HepG2 (cell line): Measurements from ENCODE around the gene MTSS2. TPM values are rescaled to one million over a fixed set of nuclear protein-coding genes. Genes with fewer than 3 reads are reported as not detected.

Experiments used
- BCLAF1 ChIP-seq: fragments of 450-650 bp; IDR thresholded peaks from 2 replicates; pipeline ENCODE4 v1.6.1; 2017; ENCODE audit warnings: mild to moderate bottlenecking
- CSRNP2 ChIP-seq: sonication (generic); formaldehyde crosslinking; conservative IDR thresholded peaks from 2 replicates; pipeline ENCODE4 v1.8.0; 2022; ENCODE audit warnings: low read depth, missing genetic modification reagents
- HNF1A ChIP-seq, 2 experiments: sonication (generic) in 1 of 2; formaldehyde crosslinking in 1 of 2; IDR thresholded peaks; 2 replicates each; pipeline versions ENCODE4 v1.4.0 to v1.6.1; 2016 to 2020; ENCODE audit warnings: borderline replicate concordance in 1 of 2, low read depth in 1 of 2, mild to moderate bottlenecking in 1 of 2, missing genetic modification reagents in 1 of 2
- HOXA7 ChIP-seq: sonication (generic); formaldehyde crosslinking; IDR thresholded peaks from 2 replicates; pipeline ENCODE4 v1.8.1; 2022; ENCODE audit warnings: mild to moderate bottlenecking, missing genetic modification reagents, moderate library complexity
- RARG ChIP-seq: sonication (generic); formaldehyde crosslinking; IDR thresholded peaks from 2 replicates; pipeline ENCODE4 v1.4.0; 2020; ENCODE audit warnings: low read depth, mild to moderate bottlenecking, missing genetic modification reagents
- SMAD9 ChIP-seq: sonication (generic); formaldehyde crosslinking; IDR thresholded peaks from 2 replicates; pipeline ENCODE4 v1.5.1; 2020; ENCODE audit warnings: mild to moderate bottlenecking, missing genetic modification reagents
- XBP1 ChIP-seq: sonication (generic); formaldehyde crosslinking; IDR thresholded peaks from 2 replicates; pipeline ENCODE4 v1.5.0; 2020; ENCODE audit warnings: missing genetic modification reagents
- ZBTB8A ChIP-seq: sonication (generic); formaldehyde crosslinking; IDR thresholded peaks from 2 replicates; pipeline ENCODE4 v1.4.0; 2020; ENCODE audit warnings: mild to moderate bottlenecking, low read depth, missing genetic modification reagents, borderline replicate concordance
- ZNF256 ChIP-seq: sonication (generic); formaldehyde crosslinking; conservative IDR thresholded peaks from 2 replicates; pipeline ENCODE4 v1.4.0; 2020; ENCODE audit warnings: missing genetic modification reagents
- ZNF318 ChIP-seq: sonication (generic); formaldehyde crosslinking; IDR thresholded peaks from 2 replicates; pipeline ENCODE4 v1.4.0; 2020; ENCODE audit warnings: mild to moderate bottlenecking, missing genetic modification reagents
- ZNF44 ChIP-seq: sonication (generic); formaldehyde crosslinking; IDR thresholded peaks from 2 replicates; pipeline ENCODE4 v1.5.1; 2020; ENCODE audit warnings: mild to moderate bottlenecking, missing genetic modification reagents
- ZNF629 ChIP-seq: sonication (generic); formaldehyde crosslinking; conservative IDR thresholded peaks from 2 replicates; pipeline ENCODE4 v1.5.0; 2020; ENCODE audit warnings: missing genetic modification reagents
- polyA plus RNA-seq, 8 experiments: library from polyadenylated mRNA; depleted of rRNA in 3 of 8; stranded (reverse) in 7 of 8; unstranded in 1 of 8; fragments of >200 nt; fragmentation: Illumina TruSeq in 4 of 8; extraction: Trizol in 4 of 8; gene quantifications; 2 replicates each; pipeline versions ENCODE4 v1.2.1 to v1.2.3, GENCODE V29; 2011 to 2016; ENCODE audit warnings: low read depth in 4 of 8, missing spikeins in 1 of 8, mixed read lengths in 1 of 8; ENCODE audit not compliant: insufficient read depth in 1 of 8
- total RNA-seq, 5 experiments: library from RNA; depleted of rRNA; stranded (reverse); fragments of >200 nt; fragmentation: Illumina TruSeq; extraction: Trizol; gene quantifications; 2 replicates each; pipeline ENCODE4 v1.2.3, GENCODE V29; 2016; ENCODE audit warnings: low read depth in 1 of 5

The MTSS2 gene
- total and polyA plus RNA-seq, 2 of the 13 experiments (the other 11 are each of a cell fraction or from before 2014, with no cell fraction given), result 132 to 242 TPM

- TF ChIP-seq ZNF318 (CRISPR knock-in tag) (no peak), CSRNP2 (CRISPR knock-in tag) (no peak), ZNF629 (CRISPR knock-in tag) (no peak), RARG (CRISPR knock-in tag) (no peak), ZNF44 (no peak), BCLAF1 (no peak), XBP1 (CRISPR knock-in tag) (no peak), SMAD9 (CRISPR knock-in tag) (peak; percentile 57; the same call in 1 of the 2 replicates), HNF1A (IDR thresholded peaks at IDR 0.05; ENCODE audit: low read depth) (no peak), HNF1A (CRISPR knock-in tag; IDR thresholded peaks at IDR 0.05; ENCODE audit: borderline replicate concordance) (no peak), HOXA7 (CRISPR knock-in tag) (no peak), ZNF256 (CRISPR knock-in tag) (0 out of 2 replicates have a peak, but pooled peaks have one; percentile 13), ZBTB8A (CRISPR knock-in tag) (no peak)
Measured at GRCh38 chr16:70723740-70724145, 37.9 kb upstream of the MTSS2 start (continued).
